ENCODE data around the gene FFAR3. TPM values are rescaled to one million over a fixed set of nuclear protein-coding genes. Genes with fewer than 3 reads are reported as not detected.

The FFAR3 gene
- total and polyA plus RNA-seq, 2 donors (not counting 1 experiment from before 2014, with no cell fraction given), result not detected

DNA sequence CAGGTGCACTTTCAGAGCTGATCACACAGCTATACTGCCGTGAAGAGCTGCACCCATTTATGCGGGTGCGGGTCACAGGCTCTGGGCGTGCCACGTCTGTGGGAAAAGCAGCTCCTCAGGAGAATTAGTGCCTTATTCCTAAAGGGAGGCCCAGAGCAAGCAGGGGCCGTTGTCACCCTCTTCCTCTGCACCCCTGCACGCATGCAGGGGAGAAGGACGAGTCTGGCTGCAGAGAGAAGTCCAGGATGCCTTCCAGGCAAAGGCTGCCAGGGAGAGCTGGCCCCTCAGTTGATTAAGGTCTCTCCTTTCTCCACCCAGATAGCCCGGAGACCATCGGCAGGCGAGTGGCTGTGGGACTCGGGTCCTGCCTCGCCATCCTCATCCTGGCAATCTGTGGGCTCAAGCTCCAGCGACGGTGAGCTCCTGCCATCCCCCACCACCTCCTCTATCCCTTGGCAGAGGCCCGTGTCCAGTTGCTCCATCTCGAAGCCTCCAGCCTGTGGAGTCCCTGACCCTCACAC lies 13.7 kb upstream of the FFAR3 start:
- Histone ChIP-seq H2AFZ (ENCODE audit: low read length) (no peak overlapping the region), H3K27me3 (ENCODE audit: control insufficient read depth, insufficient read depth, low read length) (no peaks in the 10 kb centered on the region), H3K4me3 (replicated peaks in 1 of 4; ENCODE audit: control extremely low read depth in 1 of 4, insufficient read depth in 1 of 4, low read depth in 3 of 4, low read length in 4 of 4) (no peak overlapping the region), H3K79me2 (ENCODE audit: control insufficient read depth, insufficient read depth, low read length) (no peaks in the 10 kb centered on the region), H4K20me1 (ENCODE audit: control insufficient read depth, extremely low read depth, insufficient read depth, low read length) (no peaks in the 10 kb centered on the region), H3K9ac (ENCODE audit: insufficient read depth, low read length) (no peak overlapping the region), H3K36me3 (ENCODE audit: control insufficient read depth, insufficient read depth, low read length) (no peaks in the 10 kb centered on the region), H3K4me1 (ENCODE audit: control insufficient read depth, extremely low read depth, insufficient read depth, low read length) (no peaks in the 10 kb centered on the region), H3K27ac (ENCODE audit: insufficient read depth, low read length) (no peak overlapping the region), H3K9me3 (ENCODE audit: control insufficient read depth, insufficient read depth, low read depth, low read length) (no peaks in the 10 kb centered on the region), H3K4me2 (ENCODE audit: extremely low read depth, insufficient read depth, low read length) (no peak overlapping the region)
- TF ChIP-seq, protein P1, sequence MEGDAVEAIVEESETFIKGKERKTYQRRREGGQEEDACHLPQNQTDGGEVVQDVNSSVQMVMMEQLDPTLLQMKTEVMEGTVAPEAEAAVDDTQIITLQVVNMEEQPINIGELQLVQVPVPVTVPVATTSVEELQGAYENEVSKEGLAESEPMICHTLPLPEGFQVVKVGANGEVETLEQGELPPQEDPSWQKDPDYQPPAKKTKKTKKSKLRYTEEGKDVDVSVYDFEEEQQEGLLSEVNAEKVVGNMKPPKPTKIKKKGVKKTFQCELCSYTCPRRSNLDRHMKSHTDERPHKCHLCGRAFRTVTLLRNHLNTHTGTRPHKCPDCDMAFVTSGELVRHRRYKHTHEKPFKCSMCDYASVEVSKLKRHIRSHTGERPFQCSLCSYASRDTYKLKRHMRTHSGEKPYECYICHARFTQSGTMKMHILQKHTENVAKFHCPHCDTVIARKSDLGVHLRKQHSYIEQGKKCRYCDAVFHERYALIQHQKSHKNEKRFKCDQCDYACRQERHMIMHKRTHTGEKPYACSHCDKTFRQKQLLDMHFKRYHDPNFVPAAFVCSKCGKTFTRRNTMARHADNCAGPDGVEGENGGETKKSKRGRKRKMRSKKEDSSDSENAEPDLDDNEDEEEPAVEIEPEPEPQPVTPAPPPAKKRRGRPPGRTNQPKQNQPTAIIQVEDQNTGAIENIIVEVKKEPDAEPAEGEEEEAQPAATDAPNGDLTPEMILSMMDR (conservative IDR thresholded peaks at IDR 0.05 in 1 of 2, IDR thresholded peaks at IDR 0.05 in 1 of 2; ENCODE audit: low read depth in 1 of 2, low read length in 2 of 2), result no peak
- no peak for TF ChIP-seq EZH2 (IDR thresholded peaks at IDR 0.05; ENCODE audit: low read length, missing control alignments)
- no peak for DNase-seq (ENCODE audit: low read depth in 2 of 2)

DNA sequence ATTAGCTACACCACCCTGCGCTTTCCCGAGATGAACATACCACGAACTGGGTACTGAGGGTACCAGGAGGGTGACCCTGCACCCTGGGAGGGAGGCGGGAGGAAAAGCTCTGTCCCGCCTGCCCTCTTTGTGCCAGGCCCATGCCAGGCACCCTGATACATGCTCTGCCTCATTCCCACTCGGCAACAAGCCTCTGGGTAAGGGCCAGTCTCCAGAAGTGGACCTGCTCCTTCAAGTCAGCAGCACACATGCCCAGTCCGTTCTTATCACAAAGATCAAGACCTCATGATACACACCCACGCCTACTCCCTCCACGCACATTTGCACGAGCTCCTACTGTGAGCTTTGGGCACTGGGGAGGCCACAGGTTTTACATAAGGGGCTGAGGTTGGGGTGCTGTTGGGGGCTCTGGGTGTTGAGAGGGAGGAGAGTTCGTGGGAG lies 12.6 kb upstream of the FFAR3 start:
- Histone ChIP-seq H3K9me3 (ENCODE audit: control insufficient read depth, insufficient read depth, low read depth, low read length) (no peaks in the 10 kb centered on the region), H3K4me2 (ENCODE audit: extremely low read depth, insufficient read depth, low read length) (no peak overlapping the region), H3K79me2 (ENCODE audit: control insufficient read depth, insufficient read depth, low read length) (no peaks in the 10 kb centered on the region), H4K20me1 (ENCODE audit: control insufficient read depth, extremely low read depth, insufficient read depth, low read length) (no peaks in the 10 kb centered on the region), H2AFZ (ENCODE audit: low read length) (no peak overlapping the region), H3K27me3 (ENCODE audit: control insufficient read depth, insufficient read depth, low read length) (no peaks in the 10 kb centered on the region), H3K36me3 (ENCODE audit: control insufficient read depth, insufficient read depth, low read length) (no peaks in the 10 kb centered on the region), H3K4me3 (replicated peaks in 1 of 4; ENCODE audit: control extremely low read depth in 1 of 4, insufficient read depth in 1 of 4, low read depth in 3 of 4, low read length in 4 of 4) (no peak overlapping the region), H3K9ac (ENCODE audit: insufficient read depth, low read length) (no peak overlapping the region), H3K27ac (ENCODE audit: insufficient read depth, low read length) (no peak overlapping the region), H3K4me1 (ENCODE audit: control insufficient read depth, extremely low read depth, insufficient read depth, low read length) (no peaks in the 10 kb centered on the region)
- DNase-seq (ENCODE audit: low read depth in 2 of 2), result no peak
- TF ChIP-seq, protein P1 (conservative IDR thresholded peaks at IDR 0.05 in 1 of 2, IDR thresholded peaks at IDR 0.05 in 1 of 2; ENCODE audit: low read depth in 1 of 2, low read length in 2 of 2), result no peak
- TF ChIP-seq EZH2 (IDR thresholded peaks at IDR 0.05; ENCODE audit: low read length, missing control alignments), result no peak

DNA sequence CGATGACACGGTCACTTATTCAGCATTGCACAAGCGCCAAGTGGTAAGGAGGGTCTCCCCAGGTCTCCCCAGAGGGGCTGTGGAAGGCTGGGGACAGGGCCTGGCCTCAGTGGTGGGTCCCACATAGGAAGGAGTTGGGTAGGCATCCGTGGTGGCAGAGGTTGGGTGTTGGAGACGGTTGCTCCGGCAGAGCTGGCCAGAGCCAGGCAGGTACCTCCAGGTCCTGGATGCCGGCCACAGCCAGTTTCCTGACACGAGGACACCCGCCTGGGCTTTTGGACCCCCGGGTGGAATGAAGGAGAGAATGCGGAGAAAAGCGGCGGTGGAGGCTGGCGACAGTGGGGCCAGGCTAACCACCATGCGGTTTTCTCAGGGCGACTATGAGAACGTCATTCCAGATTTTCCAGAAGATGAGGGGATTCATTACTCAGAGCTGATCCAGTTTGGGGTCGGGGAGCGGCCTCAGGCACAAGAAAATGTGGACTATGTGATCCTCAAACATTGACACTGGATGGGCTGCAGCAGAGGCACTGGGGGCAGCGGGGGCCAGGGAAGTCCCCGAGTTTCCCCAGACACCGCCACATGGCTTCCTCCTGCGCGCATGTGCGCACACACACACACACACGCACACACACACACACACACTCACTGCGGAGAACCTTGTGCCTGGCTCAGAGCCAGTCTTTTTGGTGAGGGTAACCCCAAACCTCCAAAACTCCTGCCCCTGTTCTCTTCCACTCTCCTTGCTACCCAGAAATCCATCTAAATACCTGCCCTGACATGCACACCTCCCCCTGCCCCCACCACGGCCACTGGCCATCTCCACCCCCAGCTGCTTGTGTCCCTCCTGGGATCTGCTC lies 11.8 kb upstream of the FFAR3 start:
- TF ChIP-seq, protein P1 (conservative IDR thresholded peaks at IDR 0.05 in 1 of 2, IDR thresholded peaks at IDR 0.05 in 1 of 2; ENCODE audit: low read depth in 1 of 2, low read length in 2 of 2), result no peak
- no peaks in the 10 kb centered on the region for H3K79me2 ChIP-seq (ENCODE audit: control insufficient read depth, insufficient read depth, low read length)
- no peak overlapping the region for H2AFZ ChIP-seq (ENCODE audit: low read length)
- no peaks in the 10 kb centered on the region for H3K4me1 ChIP-seq (ENCODE audit: control insufficient read depth, extremely low read depth, insufficient read depth, low read length)
- no peaks in the 10 kb centered on the region for H3K36me3 ChIP-seq (ENCODE audit: control insufficient read depth, insufficient read depth, low read length)
- no peaks in the 10 kb centered on the region for H3K9me3 ChIP-seq (ENCODE audit: control insufficient read depth, insufficient read depth, low read depth, low read length)
- no peak overlapping the region for H3K27ac ChIP-seq (ENCODE audit: insufficient read depth, low read length)
- no peak overlapping the region for H3K9ac ChIP-seq (ENCODE audit: insufficient read depth, low read length)
- no peaks in the 10 kb centered on the region for H3K27me3 ChIP-seq (ENCODE audit: control insufficient read depth, insufficient read depth, low read length)
- H4K20me1 ChIP-seq (ENCODE audit: control insufficient read depth, extremely low read depth, insufficient read depth, low read length), result no peaks in the 10 kb centered on the region
- DNase-seq (ENCODE audit: low read depth in 2 of 2), result no peak
- no peak overlapping the region for H3K4me3 ChIP-seq (replicated peaks in 1 of 4; ENCODE audit: control extremely low read depth in 1 of 4, insufficient read depth in 1 of 4, low read depth in 3 of 4, low read length in 4 of 4)
- H3K4me2 ChIP-seq (ENCODE audit: extremely low read depth, insufficient read depth, low read length), result no peak overlapping the region
